GM12892 (cell line): Measurements from ENCODE around the gene CUL7. TPM values are rescaled to one million over a fixed set of nuclear protein-coding genes. Genes with fewer than 3 reads are reported as not detected.
A peak's percentile ranks its signal among the peaks of the same experiment; 100 is the strongest.

Experiments used
- DNase-seq: peaks from one replicate; pipeline ENCODE4 v3.0.0; 2011; ENCODE audit not compliant: insufficient read length
- FAIRE-seq: peaks from 2 replicates; lab custom pipeline; 2011; peaks lifted over from hg19 to GRCh38; lab: Jason Lieb, UNC
- POLR2A ChIP-seq: IDR thresholded peaks from 2 replicates; pipeline ENCODE4 v1.6.1; 2011; ENCODE audit warnings: low read depth, low read length, control low read depth
- POLR2AphosphoS5 ChIP-seq: IDR thresholded peaks from 2 replicates; pipeline ENCODE4 v1.6.1; 2011; ENCODE audit warnings: low read depth, low read length, control low read depth
- TAF1 ChIP-seq: IDR thresholded peaks from 2 replicates; pipeline ENCODE4 v1.6.1; 2011; ENCODE audit warnings: low read depth, mild to moderate bottlenecking, control low read depth, low read length, borderline replicate concordance
- polyA plus RNA-seq: library from polyadenylated mRNA; unstranded; fragments of >200 nt; gene quantifications from one replicate; pipeline ENCODE4 v1.2.1, GENCODE V29; 2012; ENCODE audit warnings: missing spikeins, inconsistent platforms; ENCODE audit not compliant: missing spikeins

The CUL7 gene
- polyA plus RNA-seq, result 11.7 TPM

- FAIRE-seq, result peak; percentile 88
- peak; percentile 99 for DNase-seq
- TF ChIP-seq POLR2AphosphoS5 (peak; percentile 87; the same call in 1 of the 2 replicates), TAF1 (peak; percentile 56; the same call in 1 of the 2 replicates), POLR2A (peak; percentile 92)
Measured at GRCh38 chr6:43053545-43054205, at the start of gene CUL7. Gene CUL7 (minus strand): TSS chr6:43053851. CDS start chr6:43052788, 1,063 bp downstream.

GRCh38 chr6:43101497-43101896 lies 47.8 kb upstream of the CUL7 start:
- no peak for FAIRE-seq
- TF ChIP-seq TAF1, result no peak
- TF ChIP-seq POLR2AphosphoS5, result no peak
- TF ChIP-seq POLR2A, result no peak
- DNase-seq, result no peak

GRCh38 chr6:43097502-43097901 lies 43.9 kb upstream of the CUL7 start:
- no peak for TF ChIP-seq POLR2AphosphoS5
- no peak for TF ChIP-seq POLR2A
- TF ChIP-seq TAF1, result no peak
- no peak for FAIRE-seq
- DNase-seq, result no peak

GRCh38 chr6:43097098-43097489 lies 43.4 kb upstream of the CUL7 start:
- no peak for TF ChIP-seq TAF1
- no peak for TF ChIP-seq POLR2AphosphoS5
- no peak for TF ChIP-seq POLR2A
- no peak for FAIRE-seq
- no peak for DNase-seq

- FAIRE-seq (no peak), DNase-seq (no peak)
- TF ChIP-seq POLR2A, result no peak
- TF ChIP-seq TAF1, result no peak
- TF ChIP-seq POLR2AphosphoS5, result no peak
Measured at GRCh38 chr6:43096451-43097097, 42.9 kb upstream of the CUL7 start.

GRCh38 chr6:43095939-43096338 lies 42.3 kb upstream of the CUL7 start:
- no peak for TF ChIP-seq POLR2AphosphoS5
- no peak for FAIRE-seq
- no peak for DNase-seq

GRCh38 chr6:43093436-43094289 lies 40.0 kb upstream of the CUL7 start:
- TF ChIP-seq POLR2A, result no peak
- no peak for TF ChIP-seq POLR2AphosphoS5
- no peak for TF ChIP-seq TAF1
- DNase-seq (no peak), FAIRE-seq (no peak)

- TF ChIP-seq POLR2AphosphoS5 (no peak), POLR2A (no peak), TAF1 (no peak)
- FAIRE-seq (no peak), DNase-seq (no peak)
Measured at GRCh38 chr6:43092635-43093034, 39.0 kb upstream of the CUL7 start.

- FAIRE-seq (no peak), DNase-seq (no peak)
- TF ChIP-seq POLR2A (no peak), TAF1 (no peak), POLR2AphosphoS5 (no peak)
Measured at GRCh38 chr6:43091436-43091991, 37.9 kb upstream of the CUL7 start.

GRCh38 chr6:43091020-43091419 lies 37.4 kb upstream of the CUL7 start:
- TF ChIP-seq POLR2AphosphoS5, result no peak
- TF ChIP-seq POLR2A, result no peak
- no peak for TF ChIP-seq TAF1
- no peak for FAIRE-seq
- no peak for DNase-seq

GRCh38 chr6:43090559-43090956 lies 36.9 kb upstream of the CUL7 start:
- DNase-seq (no peak), FAIRE-seq (no peak)
- TF ChIP-seq TAF1 (no peak), POLR2A (no peak), POLR2AphosphoS5 (no peak)
